ENCODE data around the gene NFATC1.

GRCh38 chr18:79395308-79395640 lies 456 bp upstream of the NFATC1 start:
- no peak for TF ChIP-seq POLR2A (IDR thresholded peaks at IDR 0.05)
- TF ChIP-seq CTCF (IDR thresholded peaks at IDR 0.05), result no peak

Data from thyroid gland (tissue), 4 donors.